Measurements from ENCODE around the gene CCDC91. TPM values are rescaled to one million over a fixed set of nuclear protein-coding genes. Genes with fewer than 3 reads are reported as not detected.
A peak's percentile ranks its signal among the peaks of the same experiment; 100 is the strongest.
"Not testable (repeated sequence)": the region's sequence is repeated elsewhere in the genome, so short reads cannot be mapped to it uniquely, and the experiment has no call there.

CCDC91 gene
- total RNA-seq, 6 experiments from 2014 or later: 10.0 to 21.5 (median 13.9) TPM

- Histone ChIP-seq H3K27ac (no peak overlapping the region), H3K9me3 (no peaks in the 10 kb centered on the region), H3K4me3 (no peak overlapping the region), H3K27me3 (no peaks in the 10 kb centered on the region), H3K36me3 (no peaks in the 10 kb centered on the region), H3K4me1 (no peaks in the 10 kb centered on the region)
- TF ChIP-seq CTCF (IDR thresholded peaks at IDR 0.05) (no peak), POLR2A (IDR thresholded peaks at IDR 0.05) (no peak)
- WGBS (ENCODE audit: insufficient coverage, low coverage, low lambda C conversion rate, missing lambda C conversion rate): 67% methylated on average over 3 of the region's 3 CpGs
- peak in 1 of 4 donors; percentile 47 for ATAC-seq
- intact Hi-C loops (cut with DNase I): no loop called here
- DNase-seq: no peak
Measured at GRCh38 chr12:28318273-28318672, 128.0 kb downstream of the CCDC91 start.

- DNase-seq: no peak
- 100% methylated on average over 1 of the region's 1 CpG for WGBS (ENCODE audit: insufficient coverage, low coverage, low lambda C conversion rate, missing lambda C conversion rate)
- Histone ChIP-seq H3K9me3 (no peaks in the 10 kb centered on the region), H3K4me1 (no peaks in the 10 kb centered on the region), H3K36me3 (no peaks in the 10 kb centered on the region), H3K27me3 (no peaks in the 10 kb centered on the region), H3K27ac (no peak overlapping the region), H3K4me3 (no peak overlapping the region)
- TF ChIP-seq POLR2A (IDR thresholded peaks at IDR 0.05) (no peak), CTCF (IDR thresholded peaks at IDR 0.05) (no peak)
- no peak for ATAC-seq
- intact Hi-C loops (cut with DNase I): no loop called here
Measured at GRCh38 chr12:28320353-28320752, 130.1 kb downstream of the CCDC91 start.

- ATAC-seq: no peak
- TF ChIP-seq POLR2A (IDR thresholded peaks at IDR 0.05) (no peak), CTCF (IDR thresholded peaks at IDR 0.05) (no peak)
- DNase-seq: no peak
- H3K4me1 ChIP-seq: no peaks in the 10 kb centered on the region
- no peaks in the 10 kb centered on the region for H3K27me3 ChIP-seq
- H3K9me3 ChIP-seq: no peaks in the 10 kb centered on the region
- WGBS (ENCODE audit: insufficient coverage, low coverage, low lambda C conversion rate, missing lambda C conversion rate): 94% methylated on average over 4 of the region's 4 CpGs
- H3K36me3 ChIP-seq: no peaks in the 10 kb centered on the region
- H3K4me3 ChIP-seq: no peak overlapping the region
- intact Hi-C loops (cut with DNase I): no loop called here
- no peak overlapping the region for H3K27ac ChIP-seq
Measured at GRCh38 chr12:28327722-28328121, 137.5 kb downstream of the CCDC91 start.

GRCh38 chr12:28328967-28329366 is 138.7 kb downstream of the CCDC91 start:
- H3K27me3 ChIP-seq: no peaks in the 10 kb centered on the region
- WGBS (ENCODE audit: insufficient coverage, low coverage, low lambda C conversion rate, missing lambda C conversion rate): 95% methylated on average over 2 of the region's 2 CpGs
- ATAC-seq: no peak
- no peak overlapping the region for H3K4me3 ChIP-seq
- no peak for DNase-seq
- H3K4me1 ChIP-seq: no peaks in the 10 kb centered on the region
- TF ChIP-seq CTCF (IDR thresholded peaks at IDR 0.05) (no peak), POLR2A (IDR thresholded peaks at IDR 0.05) (no peak)
- no peaks in the 10 kb centered on the region for H3K36me3 ChIP-seq
- no peaks in the 10 kb centered on the region for H3K9me3 ChIP-seq
- intact Hi-C loops (cut with DNase I): no loop called here
- no peak overlapping the region for H3K27ac ChIP-seq

- H3K36me3 ChIP-seq; intact Hi-C loops (cut with DNase I); DNase-seq; H3K4me1 ChIP-seq; H3K9me3 ChIP-seq; H3K4me3 ChIP-seq; H3K27me3 ChIP-seq; H3K27ac ChIP-seq; ATAC-seq: not testable (repeated sequence)
- WGBS (ENCODE audit: insufficient coverage, low coverage, low lambda C conversion rate, missing lambda C conversion rate): 93% methylated on average over 2 of the region's 2 CpGs
Measured at GRCh38 chr12:28329727-28330126, 139.5 kb downstream of the CCDC91 start.

- H3K4me1 ChIP-seq; H3K27ac ChIP-seq; H3K27me3 ChIP-seq; ATAC-seq; H3K9me3 ChIP-seq; H3K36me3 ChIP-seq; H3K4me3 ChIP-seq; DNase-seq; intact Hi-C loops (cut with DNase I): not testable (repeated sequence)
- 71% methylated on average over 3 of the region's 3 CpGs for WGBS (ENCODE audit: insufficient coverage, low coverage, low lambda C conversion rate, missing lambda C conversion rate)
Measured at GRCh38 chr12:28330232-28330631, 140.0 kb downstream of the CCDC91 start.
